Daoy (cell line): ENCODE measurements around the gene KRT34. TPM values are rescaled to one million over a fixed set of nuclear protein-coding genes. Genes with fewer than 3 reads are reported as not detected.
A peak's percentile ranks its signal among the peaks of the same experiment; 100 is the strongest.
"Not testable (repeated sequence)": the region's sequence is repeated elsewhere in the genome, so short reads cannot be mapped to it uniquely, and the experiment has no call there.

Experiments used
- DNase-seq: peaks from one replicate; pipeline ENCODE4 v3.0.0-alpha.2; 2015; ENCODE audit warnings: low read depth
- total RNA-seq: library from RNA; depleted of rRNA; stranded (reverse); fragments of >200 nt; shearing (Covaris generic); gene quantifications from 2 replicates; pipeline ENCODE4 v1.2.3, GENCODE V29; 2014

Gene KRT34
- total RNA-seq, 1 experiment from 2014 or later: 0.46 TPM

- DNase-seq: peak; percentile 11
These were observed 14.6 kb downstream of the KRT34 start for GRCh38 chr17:41367426-41368075.

GRCh38 chr17:41366070-41366469 lies 16.0 kb downstream of the KRT34 start:
- no peak for DNase-seq

GRCh38 chr17:41363881-41364280 lies 18.2 kb downstream of the KRT34 start:
- no peak for DNase-seq

- peak; percentile 86 for DNase-seq
These were observed 21.7 kb downstream of the KRT34 start for GRCh38 chr17:41360296-41360995.

GRCh38 chr17:41354536-41354935 lies 27.6 kb downstream of the KRT34 start:
- no peak for DNase-seq

GRCh38 chr17:41352597-41353366 lies 29.3 kb downstream of the KRT34 start:
- no peak for DNase-seq

- DNase-seq: no peak
These were observed 30.9 kb downstream of the KRT34 start for GRCh38 chr17:41351177-41351576.

GRCh38 chr17:41350381-41350878 lies 31.7 kb downstream of the KRT34 start, which contains the start of gene KRT33A:
Gene KRT33A (minus strand): TSS chr17:41350828. CDS start chr17:41350767, 61 bp downstream.
- not testable (repeated sequence) for DNase-seq

GRCh38 chr17:41347869-41348760 lies 34.0 kb downstream of the KRT34 start:
- DNase-seq: no peak

GRCh38 chr17:41346421-41346820 lies 35.7 kb downstream of the KRT34 start:
- not testable (repeated sequence) for DNase-seq

GRCh38 chr17:41345992-41346391 lies 36.1 kb downstream of the KRT34 start:
- DNase-seq: no peak

GRCh38 chr17:41343029-41343428 lies 39.1 kb downstream of the KRT34 start:
- DNase-seq: no peak

- DNase-seq: no peak
These were observed 40.9 kb downstream of the KRT34 start for GRCh38 chr17:41340934-41341861.

GRCh38 chr17:41340494-41340893 lies 41.6 kb downstream of the KRT34 start:
- DNase-seq: no peak

GRCh38 chr17:41339571-41340172 lies 42.4 kb downstream of the KRT34 start:
- no peak for DNase-seq

GRCh38 chr17:41338961-41339485 lies 43.1 kb downstream of the KRT34 start:
- no peak for DNase-seq

GRCh38 chr17:41335747-41336146 lies 46.4 kb downstream of the KRT34 start:
- no peak for DNase-seq

- no peak for DNase-seq
These were observed 47.5 kb downstream of the KRT34 start for GRCh38 chr17:41334385-41335305.
